Measurements from ENCODE around the gene KRTAP10-6. TPM values are rescaled to one million over a fixed set of nuclear protein-coding genes. Genes with fewer than 3 reads are reported as not detected.

The KRTAP10-6 gene
- total RNA-seq, 1 experiment from 2014 or later, result not detected

- Histone ChIP-seq H3K9me3 (ENCODE audit: control insufficient read depth in 1 of 2, insufficient read depth in 1 of 2, low read depth in 1 of 2, low read length in 2 of 2) (no peaks in the 10 kb centered on the region), H4K20me1 (ENCODE audit: insufficient read depth) (no peaks in the 10 kb centered on the region), H3K4me1 (ENCODE audit: control insufficient read depth in 1 of 2, insufficient read depth in 2 of 2, low read length in 2 of 2) (peaks cover 0 to 3% of the 10 kb centered on the region in 2 experiments; a peak in 1 of 4 replicates), H3K79me2 (ENCODE audit: insufficient read depth, low read length) (no peaks in the 10 kb centered on the region), H3K36me3 (ENCODE audit: control insufficient read depth in 1 of 2, insufficient read depth in 2 of 2, low read length in 2 of 2) (no peaks in the 10 kb centered on the region), H3K27ac (ENCODE audit: low read depth, low read length) (no peak overlapping the region), H3K4me3 (replicated peaks in 1 of 2; ENCODE audit: low read depth in 1 of 2, low read length in 2 of 2) (no peak overlapping the region), H2AFZ (ENCODE audit: low read depth, low read length, poor library complexity, severe bottlenecking) (no peak overlapping the region), H3K4me2 (ENCODE audit: low read length) (no peak overlapping the region), H3K27me3 (ENCODE audit: insufficient read depth, low read length) (peaks cover 11% of the 10 kb centered on the region; the same call in 1 of the 2 replicates), H3K9ac (ENCODE audit: low read length) (no peak overlapping the region), H3K9me2 (ENCODE audit: insufficient read depth) (no peaks in the 10 kb centered on the region)
- CTCF ChIA-PET, result no interaction called here
- no peak for ATAC-seq
- RAD21 ChIA-PET (ENCODE audit: low non-redundant PET in 1 of 2, low total read pairs in 2 of 2, uncharacterized antibody in 2 of 2, unreplicated experiment in 2 of 2), result no interaction called here
- TF ChIP-seq ZFX (IDR thresholded peaks at IDR 0.05) (no peak), EZH2 (IDR thresholded peaks at IDR 0.05) (no peak), SIN3A (IDR thresholded peaks at IDR 0.05; ENCODE audit: low read depth) (no peak), POLR2A (IDR thresholded peaks at IDR 0.05; ENCODE audit: borderline replicate concordance, extremely low read depth, insufficient read depth, insufficient read length) (no peak), ELF1 (IDR thresholded peaks at IDR 0.05; ENCODE audit: borderline replicate concordance, low read depth) (no peak), EZH2phosphoT487 (IDR thresholded peaks at IDR 0.05; ENCODE audit: borderline replicate concordance) (no peak), JUND (IDR thresholded peaks at IDR 0.05) (no peak), POLR2AphosphoS5 (IDR thresholded peaks at IDR 0.05; ENCODE audit: low read depth, low read length) (no peak), SRF (IDR thresholded peaks at IDR 0.05; ENCODE audit: low read depth) (no peak), ZBTB33 (IDR thresholded peaks at IDR 0.05; ENCODE audit: extremely low read depth, insufficient replicate concordance, low read length) (no peak), ZNF274 (IDR thresholded peaks at IDR 0.05; ENCODE audit: low read depth, low read length) (no peak), TCF7L2 (IDR thresholded peaks at IDR 0.05; ENCODE audit: borderline replicate concordance, extremely low read depth, insufficient read depth, insufficient read length) (no peak)
- no TSS peak for BruUV-seq (replicated peaks)
- POLR2A ChIA-PET, result no interaction called here
- no peak for DNase-seq (ENCODE audit: low read depth, low spot score)
- intact Hi-C loops (cut with micrococcal nuclease), result no loop called here
These were observed 10.2 kb upstream of the KRTAP10-6 start for GRCh38 chr21:44602463-44602850.

Measured in HCT116 (cell line).